Astrocyte (in vitro differentiated cells and primary cell): ENCODE data around the gene OLFM2.

Experiments used
- EZH2 ChIP-seq: IDR thresholded peaks from 2 replicates; pipeline ENCODE4 v1.6.1; 2012; ENCODE audit warnings: mild to moderate bottlenecking, low read length, inconsistent platforms; ENCODE audit not compliant: insufficient read depth
- TF ChIP-seq, protein P1 (sequence below): IDR thresholded peaks from 2 replicates; pipeline ENCODE4 v1.5.1; 2011; ENCODE audit warnings: low read depth, mild to moderate bottlenecking, inconsistent platforms, low read length, moderate library complexity; ENCODE audit not compliant: insufficient read depth

DNA sequence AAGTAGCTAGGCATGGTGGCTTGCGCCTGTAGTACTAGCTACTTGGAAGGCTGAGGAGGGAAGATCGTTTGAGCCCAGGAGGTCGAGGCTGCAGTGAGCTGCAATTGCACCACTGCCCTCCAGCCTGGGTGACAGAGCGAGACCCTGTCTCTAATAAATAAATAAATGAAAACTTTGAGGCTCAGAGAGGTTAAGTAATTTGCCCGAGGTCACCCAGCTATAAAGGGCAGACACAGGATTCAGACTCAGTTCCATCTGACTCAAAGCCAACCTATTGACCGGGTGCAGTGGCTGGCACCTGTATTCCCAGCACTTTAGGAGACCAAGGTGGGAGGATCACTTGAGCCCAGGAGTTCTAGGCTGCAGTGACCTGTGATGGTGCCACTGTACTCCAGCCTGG is 7.4 kb upstream of the OLFM2 start:
- TF ChIP-seq, protein P1, sequence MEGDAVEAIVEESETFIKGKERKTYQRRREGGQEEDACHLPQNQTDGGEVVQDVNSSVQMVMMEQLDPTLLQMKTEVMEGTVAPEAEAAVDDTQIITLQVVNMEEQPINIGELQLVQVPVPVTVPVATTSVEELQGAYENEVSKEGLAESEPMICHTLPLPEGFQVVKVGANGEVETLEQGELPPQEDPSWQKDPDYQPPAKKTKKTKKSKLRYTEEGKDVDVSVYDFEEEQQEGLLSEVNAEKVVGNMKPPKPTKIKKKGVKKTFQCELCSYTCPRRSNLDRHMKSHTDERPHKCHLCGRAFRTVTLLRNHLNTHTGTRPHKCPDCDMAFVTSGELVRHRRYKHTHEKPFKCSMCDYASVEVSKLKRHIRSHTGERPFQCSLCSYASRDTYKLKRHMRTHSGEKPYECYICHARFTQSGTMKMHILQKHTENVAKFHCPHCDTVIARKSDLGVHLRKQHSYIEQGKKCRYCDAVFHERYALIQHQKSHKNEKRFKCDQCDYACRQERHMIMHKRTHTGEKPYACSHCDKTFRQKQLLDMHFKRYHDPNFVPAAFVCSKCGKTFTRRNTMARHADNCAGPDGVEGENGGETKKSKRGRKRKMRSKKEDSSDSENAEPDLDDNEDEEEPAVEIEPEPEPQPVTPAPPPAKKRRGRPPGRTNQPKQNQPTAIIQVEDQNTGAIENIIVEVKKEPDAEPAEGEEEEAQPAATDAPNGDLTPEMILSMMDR, result no peak
- no peak for TF ChIP-seq EZH2
